Activated T-helper 1 cell treated with anti-CD3 and anti-CD28 coated beads, Interleukin-2, amount 50 U/mL, for 16 hours (primary cell): ENCODE measurements around the gene IDH3A.

ENCODE experiments used
- DNase-seq, 2 donors: peaks; one replicate each; pipeline ENCODE4 v3.0.0-alpha.2; 2020; ENCODE audit warnings: low read depth in 1 of 2, low spot score in 1 of 2

IDH3A gene

DNA sequence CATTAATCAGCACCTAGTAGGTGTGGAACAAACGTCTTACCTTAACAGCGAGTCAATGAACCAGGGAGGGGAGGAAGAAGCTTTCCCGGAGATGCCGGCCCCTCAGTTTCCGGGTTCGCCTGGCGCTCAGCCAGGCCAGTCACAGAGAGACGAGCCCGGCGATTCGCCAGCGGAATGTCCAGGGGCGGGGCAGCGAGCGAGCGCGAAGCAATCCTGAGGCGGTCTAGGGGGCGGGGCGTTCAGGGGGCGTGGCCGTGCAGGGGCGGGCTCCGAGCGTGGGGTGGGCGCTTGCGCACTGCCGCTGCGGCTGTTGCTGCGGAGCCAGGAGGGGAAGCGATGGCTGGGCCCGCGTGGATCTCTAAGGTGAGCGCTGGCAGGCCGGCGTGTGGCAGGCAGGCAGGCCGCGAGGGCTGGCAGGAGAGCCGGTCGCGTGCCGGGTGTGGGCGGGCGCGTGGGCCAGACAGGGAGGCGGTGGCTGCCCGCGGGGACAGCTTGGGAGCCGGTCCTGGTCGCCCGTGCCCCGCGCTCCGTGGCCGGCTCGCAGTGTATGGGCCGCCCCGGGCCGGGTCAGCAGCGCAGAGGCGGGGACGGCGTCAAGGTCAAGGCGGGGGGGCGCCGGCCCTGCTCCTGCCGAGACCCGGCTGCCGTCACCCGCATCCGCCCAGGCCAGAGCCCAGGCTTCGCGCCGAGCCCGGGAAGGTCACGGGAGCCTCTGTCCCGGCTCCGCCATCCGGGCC lies at the start of gene IDH3A:
Gene IDH3A, plus strand, starts transcription at position 295 of the 737 bp plus-strand sequence. Its CDS starts 42 bp downstream, at position 337.
- DNase-seq, result peak; percentile 100

DNA sequence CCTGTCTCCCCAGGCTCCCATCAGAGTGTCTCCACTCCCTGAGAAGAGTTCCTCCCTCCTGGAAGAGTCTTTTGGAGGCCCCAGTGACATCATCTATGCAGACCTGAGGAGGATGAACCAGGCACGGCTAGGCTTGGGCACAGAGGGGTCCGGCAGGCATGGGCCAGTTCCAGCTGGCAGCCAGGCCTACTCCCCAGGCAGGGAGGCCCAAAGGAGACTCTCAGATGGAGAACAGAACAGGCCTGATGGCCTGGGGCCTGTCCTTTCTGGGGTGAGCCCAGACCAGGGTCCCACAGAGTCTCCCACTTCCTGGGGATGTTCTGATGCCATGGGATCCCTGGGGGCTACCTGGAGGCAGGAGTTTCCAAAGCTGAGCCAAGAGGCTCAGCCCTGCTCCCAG lies 48.3 kb upstream of the IDH3A start:
- DNase-seq, result no peak

DNA sequence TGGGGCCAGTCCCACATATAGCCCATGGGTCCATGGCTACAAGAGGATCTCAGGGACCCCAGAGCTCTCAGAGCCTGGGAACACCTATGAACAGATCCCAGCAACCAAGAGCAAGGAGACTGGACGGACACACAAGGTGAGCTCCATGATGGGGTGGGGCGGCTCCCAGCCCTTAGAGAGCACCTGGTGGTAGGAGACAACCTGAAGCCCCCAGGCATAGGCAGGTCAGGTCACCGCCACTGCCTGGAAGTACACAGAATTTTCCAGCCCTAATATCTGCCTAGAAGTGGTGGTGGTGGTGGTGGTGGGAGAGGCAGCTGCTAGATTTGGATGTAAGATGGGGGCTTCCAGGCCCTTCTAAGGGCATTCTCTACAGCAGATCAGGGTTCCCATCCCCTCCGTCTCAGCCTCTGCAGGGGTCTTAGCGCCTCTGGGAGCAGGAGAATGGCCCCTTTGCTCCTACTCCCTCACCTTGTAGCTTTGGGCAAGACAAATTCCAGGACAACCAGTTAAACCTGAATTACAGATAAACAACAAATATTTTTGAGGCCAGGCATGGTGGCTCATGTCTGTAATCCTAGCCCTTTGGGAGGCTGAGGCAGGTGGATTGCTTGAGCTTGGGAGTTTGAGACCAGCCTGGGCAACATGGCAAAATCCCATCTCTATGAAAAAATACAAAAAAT lies 47.6 kb upstream of the IDH3A start:
- DNase-seq, result no peak

DNA sequence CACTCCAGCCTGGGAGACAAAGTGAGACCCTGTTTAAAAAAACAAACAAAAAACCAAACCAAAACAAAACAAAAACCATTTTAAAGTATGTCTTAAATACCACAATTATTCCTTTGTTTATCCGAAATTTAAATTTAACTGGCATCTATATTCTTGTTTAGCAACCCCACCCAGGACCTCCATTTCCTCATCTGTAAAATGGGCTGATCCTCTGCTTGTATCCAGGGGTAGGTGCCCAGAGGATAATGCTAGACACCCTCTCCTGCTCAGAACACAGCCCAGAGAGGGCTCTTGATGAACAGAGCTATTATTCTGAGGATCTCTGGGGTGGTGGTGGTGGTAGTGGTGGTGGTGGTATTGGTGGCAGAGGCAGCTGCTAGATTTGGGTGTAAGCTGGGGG lies 47.0 kb upstream of the IDH3A start:
- no peak for DNase-seq

DNA sequence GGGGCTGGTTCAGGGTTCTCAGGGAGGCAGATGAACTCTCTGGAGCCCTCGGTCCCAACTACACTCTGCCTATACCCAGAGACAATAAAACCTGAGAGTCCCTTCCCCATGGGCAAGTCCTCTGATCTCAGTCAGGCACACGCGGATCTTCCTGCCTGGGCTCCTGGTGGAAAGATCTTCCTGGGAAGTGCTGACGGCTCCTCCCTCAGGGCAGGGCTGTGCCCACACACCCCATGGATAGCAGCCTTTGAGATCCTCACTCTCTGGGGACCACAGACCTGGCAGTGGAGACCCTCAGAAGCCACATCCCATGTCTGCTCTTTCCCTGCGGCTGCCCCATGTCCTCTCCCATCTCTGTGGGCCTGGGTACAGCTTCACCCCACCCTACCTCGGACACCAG lies 46.4 kb upstream of the IDH3A start:
- no peak for DNase-seq

DNA sequence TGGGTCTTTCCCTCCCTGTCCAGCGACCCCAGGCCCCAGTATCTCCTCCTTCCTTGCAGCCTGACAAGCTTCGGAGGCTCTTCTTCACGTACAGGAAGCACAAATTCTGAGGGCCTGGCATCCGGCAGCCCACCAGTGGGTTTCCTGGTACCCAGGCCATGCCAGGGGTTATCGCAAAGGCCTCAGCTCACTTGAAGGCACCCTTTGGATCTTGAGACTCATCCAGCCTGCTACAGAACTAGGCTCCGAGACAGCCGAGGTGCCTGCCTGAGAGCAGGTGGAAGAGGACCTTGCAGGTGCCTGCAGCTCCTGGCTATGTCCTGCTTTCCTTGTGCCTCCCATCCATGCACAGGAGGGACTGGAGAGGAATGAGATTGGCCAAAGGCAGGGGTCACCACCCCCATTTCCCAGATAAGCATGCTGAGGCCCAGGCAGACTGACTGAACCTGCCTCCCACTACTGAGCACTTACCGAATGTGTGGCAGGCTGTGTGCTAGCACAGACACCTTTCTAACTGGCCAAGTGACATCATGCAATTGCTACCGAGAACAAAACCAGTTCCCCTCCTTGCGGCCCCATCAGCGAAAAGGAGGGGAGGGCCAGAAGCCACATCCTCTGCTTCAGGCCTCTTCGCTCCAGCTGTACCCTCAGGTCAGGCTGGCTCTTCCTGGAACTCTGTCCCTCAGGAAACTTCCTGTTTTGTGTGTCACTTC lies 45.6 kb upstream of the IDH3A start:
- peak; percentile 18 to 33 for DNase-seq

DNA sequence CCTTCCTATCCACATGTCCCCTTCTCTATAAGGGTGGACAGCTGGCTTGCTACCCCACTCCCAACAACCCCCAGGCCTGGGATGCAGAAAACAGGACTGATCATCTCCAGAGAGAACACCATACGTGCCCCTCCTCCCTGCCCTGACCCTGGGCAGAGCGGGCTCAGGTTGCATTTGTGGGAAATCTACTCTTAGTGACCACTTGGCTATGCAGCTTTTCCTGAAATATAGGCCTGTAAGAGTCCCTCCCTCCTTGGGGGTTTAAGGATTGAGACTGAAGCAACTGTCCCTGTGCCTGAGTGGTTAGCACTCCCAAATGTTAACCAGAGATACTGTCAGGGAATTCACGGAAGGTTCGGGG lies 45.1 kb upstream of the IDH3A start:
- no peak for DNase-seq

DNA sequence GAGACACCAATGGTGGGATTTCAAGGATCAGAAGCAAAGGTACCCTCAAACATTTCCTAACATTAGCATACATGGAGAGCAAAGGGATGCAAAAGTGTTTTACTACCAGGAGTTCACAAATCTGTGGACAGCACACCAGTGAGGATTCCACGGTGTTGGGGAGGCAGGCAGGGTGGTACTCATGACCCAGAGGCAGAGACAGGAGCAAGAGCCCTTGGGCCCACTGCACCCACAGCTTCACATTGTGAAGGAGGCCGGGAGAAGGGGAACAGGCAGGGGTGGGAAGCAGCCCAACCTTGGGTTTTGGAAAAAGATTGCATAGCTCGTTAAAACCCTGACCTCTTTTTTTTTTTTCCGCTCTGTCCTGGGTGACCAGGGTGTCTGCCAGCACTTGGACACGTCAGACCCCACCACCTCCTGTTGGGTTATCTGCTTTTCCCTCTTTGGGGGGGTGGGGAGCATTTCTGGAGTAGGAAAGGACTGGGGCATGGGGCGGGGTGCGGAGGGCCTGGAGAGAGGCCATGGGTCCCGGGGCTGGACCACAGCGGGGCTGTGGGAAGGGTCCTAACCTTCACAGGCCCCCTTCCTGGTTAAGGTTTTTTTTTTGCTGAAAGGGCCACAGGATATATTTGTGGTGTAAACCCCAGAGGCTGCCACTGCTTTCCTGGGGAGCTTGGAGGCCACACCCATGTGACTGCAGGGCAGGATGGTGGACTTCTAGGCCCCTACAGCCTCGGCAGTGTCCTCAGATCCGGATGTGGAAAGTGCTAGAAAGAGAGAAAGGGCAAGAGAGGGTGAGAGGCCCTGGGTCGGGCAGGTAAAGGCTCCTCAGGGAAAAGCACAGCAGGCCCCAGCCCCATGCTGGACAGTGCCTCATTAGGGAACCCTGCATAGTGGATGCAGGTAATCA lies 44.3 kb upstream of the IDH3A start:
- DNase-seq, result no peak

DNA sequence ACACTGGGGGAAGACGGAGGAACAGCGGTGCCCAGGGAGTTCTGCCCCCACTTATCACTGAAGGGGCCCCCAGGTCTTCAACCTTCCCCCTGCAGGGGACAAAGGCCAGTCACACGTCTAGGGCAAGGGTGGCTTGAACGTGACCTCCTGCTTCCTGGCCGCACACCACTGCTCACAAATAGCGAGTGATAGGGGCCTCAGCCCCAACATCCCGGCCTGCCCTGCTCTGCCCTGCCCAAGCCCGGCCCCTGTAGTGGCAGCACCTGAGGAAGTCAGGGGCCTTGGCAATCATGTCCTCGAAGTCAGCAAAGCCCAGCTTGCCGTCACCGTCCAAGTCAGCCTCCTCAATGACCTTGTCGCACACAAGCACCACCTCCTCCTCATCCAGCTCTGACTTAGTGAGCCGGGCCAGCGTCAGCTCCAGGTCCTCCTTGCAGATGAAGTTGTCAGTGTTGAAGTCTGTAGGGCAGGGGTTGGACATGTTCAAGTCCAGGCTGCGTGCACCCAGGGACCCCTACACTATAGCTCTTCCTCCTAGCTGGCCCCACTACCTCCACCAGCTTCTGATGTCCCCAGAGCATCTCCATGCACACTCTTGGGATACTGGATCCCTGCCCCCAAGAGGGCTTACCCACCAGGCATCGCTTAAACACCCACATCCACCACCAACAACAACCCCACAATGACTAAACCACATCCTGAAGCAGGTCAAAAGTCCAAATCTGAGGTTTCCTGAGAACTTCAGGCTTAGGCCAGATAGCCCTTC lies 43.5 kb upstream of the IDH3A start:
- no peak for DNase-seq

DNA sequence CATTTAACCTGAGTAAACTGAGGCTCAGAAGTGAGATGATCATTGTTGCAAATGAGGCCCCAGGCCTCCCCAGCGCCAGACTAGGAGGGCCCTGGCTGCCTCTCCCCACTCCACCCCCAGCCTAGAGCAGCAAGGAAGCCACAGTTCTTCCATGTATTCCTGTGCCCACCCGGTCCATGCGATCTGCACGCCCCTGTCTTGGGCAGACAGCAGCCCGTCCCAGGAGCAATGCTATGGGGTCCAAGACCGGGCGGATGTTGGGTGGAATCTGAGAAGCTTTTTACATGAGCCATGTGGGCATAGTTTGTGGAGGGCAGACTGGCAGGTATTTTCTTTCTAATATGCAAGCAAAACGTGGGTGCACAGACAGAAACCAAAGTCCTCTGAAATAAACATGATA lies 41.7 kb upstream of the IDH3A start:
- DNase-seq, result no peak

DNA sequence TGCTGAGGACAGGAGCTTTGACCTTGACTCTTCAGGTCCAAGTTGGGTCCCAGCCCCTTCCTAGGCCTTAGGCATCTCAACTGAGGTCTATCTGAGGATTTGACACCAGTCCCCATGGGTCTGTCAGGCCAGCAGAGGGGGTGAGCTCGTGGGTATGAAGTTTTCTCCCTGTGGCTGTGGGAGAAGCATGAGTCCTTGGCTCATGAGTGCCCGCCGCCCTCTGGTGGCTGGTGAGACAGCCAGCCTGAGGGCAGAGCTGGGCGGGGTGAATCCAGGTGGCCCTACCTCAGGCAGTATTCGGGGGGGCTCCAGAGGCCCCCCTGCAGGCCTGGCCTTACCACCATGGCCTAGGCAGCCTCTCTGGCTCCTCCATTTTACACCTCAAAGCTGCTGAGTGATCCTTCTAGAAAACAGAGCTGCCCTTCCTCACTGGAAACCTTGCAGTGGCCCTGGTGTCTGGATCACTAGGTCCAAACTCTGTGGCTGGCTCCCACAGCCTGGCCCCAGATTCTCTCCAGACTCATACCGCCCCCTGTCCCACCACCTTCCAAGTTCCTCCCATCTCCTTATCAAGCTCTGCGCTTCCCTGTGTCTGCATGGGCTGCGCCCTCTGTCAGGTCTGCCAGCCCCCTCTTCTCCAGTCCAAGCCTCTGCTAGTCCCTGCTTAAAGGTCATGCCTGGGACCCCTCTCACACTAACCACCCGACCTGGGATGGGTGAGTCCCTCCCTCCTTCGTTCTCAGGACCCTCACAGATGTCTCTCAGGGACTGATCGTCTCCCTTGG lies 40.7 kb upstream of the IDH3A start:
- peak; percentile 63 to 69 for DNase-seq

DNA sequence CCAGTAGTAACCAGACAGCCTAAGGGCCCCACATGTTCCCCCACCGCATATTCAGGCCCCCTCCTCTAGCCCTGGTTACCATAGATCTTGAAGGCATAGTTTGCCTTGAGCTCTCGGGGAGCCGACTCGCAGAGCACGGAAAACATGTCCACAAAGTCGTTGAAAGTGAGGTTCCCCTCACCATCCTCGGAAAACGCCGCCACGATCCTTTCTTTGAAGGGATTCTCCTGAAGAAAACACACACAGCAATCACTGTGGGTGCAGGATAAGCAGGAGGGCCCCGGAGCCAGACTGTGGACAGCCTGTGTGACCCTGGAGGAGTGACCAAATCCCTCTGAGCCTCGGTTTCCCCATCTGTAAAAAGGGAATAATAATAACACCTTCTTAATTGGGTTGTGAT lies 40.0 kb upstream of the IDH3A start:
- DNase-seq, result no peak

DNA sequence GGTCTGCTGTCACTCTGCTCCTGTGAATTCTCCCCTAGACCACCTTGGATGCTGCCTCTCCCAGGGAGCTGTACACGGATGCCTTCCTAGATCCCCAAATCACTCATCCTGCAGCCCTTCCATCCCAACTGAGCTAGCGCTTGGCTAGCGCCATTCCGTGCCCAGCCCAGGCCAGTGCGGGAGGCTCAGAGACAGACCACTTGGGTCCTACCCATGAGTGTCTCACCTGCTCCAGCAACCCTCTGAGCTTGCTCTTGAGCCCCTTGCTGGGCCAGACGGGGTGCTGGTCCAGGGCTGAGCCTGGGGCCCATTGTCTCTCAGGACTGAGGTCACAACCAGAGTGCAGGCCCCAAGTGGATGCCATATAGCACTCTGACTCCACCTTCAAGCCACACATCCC lies 39.1 kb upstream of the IDH3A start:
- no peak for DNase-seq

DNA sequence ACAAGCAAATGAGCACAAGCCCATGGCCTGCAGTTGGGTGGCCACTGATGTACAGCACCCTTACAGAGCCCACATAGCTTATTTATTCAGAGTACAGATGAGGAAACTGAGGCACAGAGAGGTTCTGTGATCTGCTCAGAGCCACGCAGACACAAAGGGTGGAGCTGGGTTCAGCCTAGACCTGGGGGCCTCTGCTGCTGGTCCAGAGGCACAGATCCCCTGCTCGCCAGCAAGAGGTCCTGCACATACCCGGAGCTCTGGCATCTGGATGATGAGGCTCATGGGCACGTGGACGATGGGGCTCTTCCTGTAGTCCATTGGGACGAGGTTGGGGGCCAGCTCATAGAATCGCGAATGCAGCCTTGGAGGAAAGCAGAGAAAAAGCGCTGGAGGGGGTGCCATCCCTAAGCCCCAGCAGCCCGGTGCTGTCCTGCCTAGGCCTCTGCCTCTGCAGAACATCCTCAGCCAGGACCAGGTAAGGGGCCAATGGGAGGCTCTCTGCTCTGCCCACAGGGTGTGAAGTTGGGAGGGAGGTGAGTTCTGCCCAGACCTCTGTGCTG lies 38.2 kb upstream of the IDH3A start:
- no peak for DNase-seq

DNA sequence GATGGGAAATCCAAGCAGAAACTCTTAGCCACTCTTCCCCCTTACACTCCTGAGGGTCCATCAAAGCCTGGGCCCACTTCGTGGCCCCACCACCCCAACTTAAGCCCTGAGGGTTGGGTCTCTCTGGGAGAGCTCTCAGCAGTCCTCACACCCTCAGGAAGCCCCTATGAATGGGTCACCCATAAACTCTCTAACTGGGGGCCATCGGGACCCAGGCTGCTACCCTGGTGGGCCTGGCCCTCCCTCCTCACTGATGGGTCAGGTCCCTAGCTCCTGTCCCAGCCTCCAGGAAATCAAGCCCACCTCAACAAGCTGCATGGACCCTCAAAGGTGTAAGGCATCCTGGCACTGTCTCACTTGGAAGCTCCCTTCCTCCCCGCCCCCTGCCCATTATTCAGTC lies 37.4 kb upstream of the IDH3A start:
- DNase-seq, result no peak

DNA sequence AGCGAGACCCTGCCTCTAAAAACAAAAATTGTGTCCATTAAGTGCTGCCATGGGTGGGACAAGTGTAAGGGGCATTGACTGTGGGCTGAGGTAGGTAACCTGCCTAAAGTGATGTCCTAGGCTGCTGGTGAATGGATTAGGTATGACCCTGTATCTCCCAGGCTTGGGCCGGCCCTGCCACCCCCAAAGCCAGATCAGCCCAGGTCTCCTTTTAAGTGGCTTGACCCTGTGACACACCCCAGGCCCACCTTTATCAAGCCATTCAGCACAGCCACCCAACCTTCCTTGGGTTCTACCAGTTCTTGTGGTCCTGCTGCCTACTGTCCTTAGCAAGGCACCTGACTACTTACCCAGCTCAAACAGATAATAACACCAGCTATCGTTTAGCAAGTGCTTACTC lies 36.6 kb upstream of the IDH3A start:
- no peak for DNase-seq

DNA sequence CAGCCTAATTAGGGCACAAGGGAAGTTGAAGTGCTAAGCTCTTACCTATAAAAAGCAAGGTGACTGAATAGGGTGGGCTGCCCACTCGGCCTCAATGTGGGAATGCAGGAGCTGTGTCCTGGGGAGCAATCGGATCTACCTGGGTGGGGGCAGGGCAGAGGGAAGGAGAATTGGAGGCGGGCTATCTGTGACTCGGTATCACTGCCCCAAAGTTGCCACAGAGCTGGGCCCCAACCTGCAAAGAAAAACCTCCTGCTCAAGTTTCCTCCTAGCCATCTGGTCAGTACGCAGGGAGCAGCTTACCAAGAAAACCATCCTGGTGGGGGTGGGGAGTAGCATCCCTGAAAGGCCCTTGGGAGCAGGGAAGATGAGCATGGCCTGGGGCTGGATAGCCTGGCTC lies 28.6 kb upstream of the IDH3A start:
- DNase-seq, result no peak

DNA sequence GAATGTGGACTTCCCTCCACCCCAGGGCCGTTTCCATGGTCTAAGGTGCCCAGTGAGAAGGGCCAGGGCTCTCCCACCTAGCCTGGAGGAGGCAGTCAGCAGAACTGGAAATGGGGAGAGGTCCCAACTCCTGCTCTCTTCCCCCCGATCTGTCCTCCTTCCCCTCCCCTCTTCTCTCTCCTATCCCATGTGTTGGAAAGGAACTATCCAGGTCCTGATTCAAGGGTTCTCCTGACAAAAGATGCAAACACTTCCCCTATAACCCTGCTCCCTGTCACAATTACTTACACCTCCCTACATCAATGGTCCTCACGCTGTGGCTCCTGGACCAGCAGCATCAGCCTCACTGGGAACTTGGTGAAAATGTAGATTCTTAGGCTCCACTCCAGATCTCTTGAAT lies 23.9 kb upstream of the IDH3A start:
- DNase-seq, result no peak

DNA sequence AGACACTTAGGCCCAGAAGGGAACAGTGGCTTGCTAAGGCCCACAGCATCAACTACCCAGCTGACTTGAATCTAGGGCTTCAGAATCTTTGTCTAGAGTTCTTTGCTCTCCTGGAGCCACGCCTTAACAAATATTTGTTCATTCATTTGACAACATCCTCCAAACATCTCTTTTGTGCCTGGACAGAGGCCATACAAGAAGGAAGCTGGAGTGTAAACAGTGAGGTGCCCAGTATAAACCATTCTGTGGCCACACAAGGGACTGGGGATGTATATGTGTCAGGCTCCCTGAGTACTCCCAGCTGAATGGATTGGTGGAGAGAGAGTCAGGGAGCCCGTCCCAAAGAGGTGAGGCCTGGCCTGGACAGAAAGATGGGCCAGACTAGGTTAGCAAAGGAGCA lies 21.3 kb upstream of the IDH3A start:
- DNase-seq, result no peak
